ENCODE measurements around the gene KAT8.

The KAT8 gene

GRCh38 chr16:31082368-31083045 is 35.0 kb upstream of the KAT8 start:
- no peak overlapping the region for H3K4me3 ChIP-seq (ENCODE audit: low read length)
- DNase-seq (ENCODE audit: low read depth, low spot score): no peak

GRCh38 chr16:31083081-31083480 is 34.4 kb upstream of the KAT8 start:
- no peak for DNase-seq (ENCODE audit: low read depth, low spot score)
- H3K4me3 ChIP-seq (ENCODE audit: low read length): no peak overlapping the region

GRCh38 chr16:31083556-31083955 is 33.9 kb upstream of the KAT8 start:
- no peak for DNase-seq (ENCODE audit: low read depth, low spot score)
- H3K4me3 ChIP-seq (ENCODE audit: low read length): no peak overlapping the region

- no peak for DNase-seq (ENCODE audit: low read depth, low spot score)
- no peak overlapping the region for H3K4me3 ChIP-seq (ENCODE audit: low read length)
Observed at GRCh38 chr16:31083981-31084380, 33.5 kb upstream of the KAT8 start.

- no peak for DNase-seq (ENCODE audit: low read depth, low spot score)
- no peak overlapping the region for H3K4me3 ChIP-seq (ENCODE audit: low read length)
Observed at GRCh38 chr16:31084584-31085302, 32.7 kb upstream of the KAT8 start.

GRCh38 chr16:31085411-31085810 is 32.1 kb upstream of the KAT8 start:
- no peak overlapping the region for H3K4me3 ChIP-seq (ENCODE audit: low read length)
- DNase-seq (ENCODE audit: low read depth, low spot score): no peak

- H3K4me3 ChIP-seq (ENCODE audit: low read length): no peak overlapping the region
- no peak for DNase-seq (ENCODE audit: low read depth, low spot score)
Observed at GRCh38 chr16:31085873-31086628, 31.4 kb upstream of the KAT8 start.

- H3K4me3 ChIP-seq (ENCODE audit: low read length): no peak overlapping the region
- no peak for DNase-seq (ENCODE audit: low read depth, low spot score)
Observed at GRCh38 chr16:31086629-31086906, 30.9 kb upstream of the KAT8 start.

GRCh38 chr16:31087481-31087880 is 30.0 kb upstream of the KAT8 start:
- H3K4me3 ChIP-seq (ENCODE audit: low read length): no peak overlapping the region
- DNase-seq (ENCODE audit: low read depth, low spot score): no peak

GRCh38 chr16:31087971-31088370 is 29.5 kb upstream of the KAT8 start:
- H3K4me3 ChIP-seq (ENCODE audit: low read length): no peak overlapping the region
- DNase-seq (ENCODE audit: low read depth, low spot score): no peak

- no peak for DNase-seq (ENCODE audit: low read depth, low spot score)
- H3K4me3 ChIP-seq (ENCODE audit: low read length): no peak within 1 kb of the TSS
Observed at GRCh38 chr16:31088459-31089183, 28.8 kb upstream of the KAT8 start, which contains the start of gene PRSS53. Gene PRSS53, minus strand, starts transcription at chr16:31088943. Its CDS starts 134 bp downstream, at chr16:31088809.

GRCh38 chr16:31089199-31089598 is 28.3 kb upstream of the KAT8 start:
- no peak overlapping the region for H3K4me3 ChIP-seq (ENCODE audit: low read length)
- DNase-seq (ENCODE audit: low read depth, low spot score): no peak

GRCh38 chr16:31090540-31090939 is 26.9 kb upstream of the KAT8 start:
- no peak for DNase-seq (ENCODE audit: low read depth, low spot score)
- no peak overlapping the region for H3K4me3 ChIP-seq (ENCODE audit: low read length)

- DNase-seq (ENCODE audit: low read depth, low spot score): no peak
- H3K4me3 ChIP-seq (ENCODE audit: low read length): no peak overlapping the region
Observed at GRCh38 chr16:31092330-31092729, 25.1 kb upstream of the KAT8 start.

- H3K4me3 ChIP-seq (ENCODE audit: low read length): peak overlapping the region; percentile 21
- no peak for DNase-seq (ENCODE audit: low read depth, low spot score)
Observed at GRCh38 chr16:31093132-31093703, 24.2 kb upstream of the KAT8 start.

GRCh38 chr16:31094088-31094423 is 23.4 kb upstream of the KAT8 start:
- peak overlapping the region; percentile 92 for H3K4me3 ChIP-seq (ENCODE audit: low read length)
- DNase-seq (ENCODE audit: low read depth, low spot score): no peak

GRCh38 chr16:31094424-31095120 is 22.9 kb upstream of the KAT8 start, which contains the start of gene VKORC1:
Gene VKORC1, minus strand, starts transcription at chr16:31094797. Its CDS starts 68 bp downstream, at chr16:31094729.
- peak; percentile 89 for DNase-seq (ENCODE audit: low read depth, low spot score)
- peak within 1 kb of the TSS; percentile 92 for H3K4me3 ChIP-seq (ENCODE audit: low read length)

- DNase-seq (ENCODE audit: low read depth, low spot score): no peak
Observed at GRCh38 chr16:31099860-31100638, 17.4 kb upstream of the KAT8 start.

More at GRCh38 chr16:31099860-31100638, 17.4 kb upstream of the KAT8 start:
- H3K4me3 ChIP-seq (ENCODE audit: low read length): no peak overlapping the region

Data from Jurkat, Clone E6-1 (cell line).